Measurements from ENCODE around the gene OXGR1.

Gene OXGR1

DNA sequence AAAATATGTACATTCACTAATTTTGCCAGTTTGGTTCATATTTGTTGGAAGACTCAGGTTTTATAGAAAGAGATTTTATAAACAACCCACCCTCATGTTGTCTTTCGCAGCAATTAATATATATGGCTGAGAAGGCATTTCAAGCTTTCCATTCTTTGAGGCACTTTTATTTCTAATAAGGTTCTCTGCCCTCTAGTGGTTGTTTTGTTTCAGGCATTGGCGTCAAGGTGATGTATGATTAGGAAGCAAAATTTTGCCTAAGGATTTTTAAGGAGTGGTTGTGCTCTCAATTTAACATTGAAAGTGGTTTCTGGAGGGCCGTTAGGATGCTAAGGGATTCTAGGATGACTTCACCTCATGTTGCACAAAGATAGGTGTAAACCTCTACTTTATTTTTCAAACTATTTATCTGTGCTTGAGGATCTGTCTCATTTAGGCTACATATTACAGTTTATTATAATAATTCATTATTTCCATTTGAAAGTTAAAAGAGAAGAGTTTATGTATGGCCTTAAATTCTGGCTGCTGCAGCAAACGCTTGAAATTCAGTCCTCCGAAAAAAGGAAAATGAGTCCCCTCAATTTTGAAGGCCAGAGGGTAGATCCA is 35.9 kb downstream of the OXGR1 start:
- peak; percentile 10 for DNase-seq

- DNase-seq: no peak
Measured at GRCh38 chr13:96952595-96952994, 41.7 kb downstream of the OXGR1 start.

- no peak for DNase-seq
Measured at GRCh38 chr13:96948127-96948526, 46.1 kb downstream of the OXGR1 start.

- no peak for DNase-seq
Measured at GRCh38 chr13:96947343-96947910, 46.8 kb downstream of the OXGR1 start.

- DNase-seq: no peak
Measured at GRCh38 chr13:96946709-96947311, 47.5 kb downstream of the OXGR1 start.

DNA sequence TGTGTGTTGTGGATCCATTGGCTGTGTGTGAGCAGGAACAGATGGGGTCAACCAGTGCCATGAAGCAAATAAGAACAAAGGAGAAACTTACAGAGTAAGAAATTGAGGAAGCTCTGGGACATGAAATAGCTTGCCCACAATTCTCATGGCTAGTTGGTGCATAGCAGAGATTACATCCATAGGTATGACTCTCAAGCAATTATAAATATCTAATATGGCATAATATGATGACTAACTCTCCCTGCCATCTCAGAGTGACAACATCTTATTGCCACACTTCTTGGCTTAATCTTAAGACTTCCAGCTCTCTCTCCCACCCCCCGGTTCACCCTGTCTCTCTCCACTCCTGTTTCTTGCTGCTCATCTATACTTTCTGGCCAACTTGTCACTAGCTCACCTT is 53.3 kb downstream of the OXGR1 start:
- DNase-seq: no peak

DNA sequence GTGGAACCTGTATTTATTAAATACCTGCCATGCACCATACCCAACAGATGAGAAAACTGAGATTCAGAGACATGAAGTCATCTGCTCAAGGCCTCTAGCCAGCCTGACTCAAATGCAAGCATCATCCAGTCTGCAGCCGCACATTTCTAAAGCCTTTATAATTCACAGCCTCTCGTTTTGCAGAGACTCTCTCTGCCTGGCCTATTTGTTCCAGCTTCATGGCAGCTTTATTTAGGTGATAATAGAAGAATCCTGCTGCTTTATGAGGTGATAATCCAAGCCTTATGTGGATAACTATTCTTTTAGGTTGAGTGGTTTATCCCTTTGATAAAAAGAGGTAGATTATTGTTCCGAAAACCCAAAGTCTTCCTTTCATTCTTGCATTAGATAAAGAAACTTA is 58.4 kb downstream of the OXGR1 start:
- DNase-seq: no peak
